Measurements from ENCODE around the gene SHOC2. TPM values are rescaled to one million over a fixed set of nuclear protein-coding genes. Genes with fewer than 3 reads are reported as not detected.

The SHOC2 gene
- total RNA-seq, 3 donors from 2014 or later, result 68.5 to 90.7 (median 72.3) TPM

DNA sequence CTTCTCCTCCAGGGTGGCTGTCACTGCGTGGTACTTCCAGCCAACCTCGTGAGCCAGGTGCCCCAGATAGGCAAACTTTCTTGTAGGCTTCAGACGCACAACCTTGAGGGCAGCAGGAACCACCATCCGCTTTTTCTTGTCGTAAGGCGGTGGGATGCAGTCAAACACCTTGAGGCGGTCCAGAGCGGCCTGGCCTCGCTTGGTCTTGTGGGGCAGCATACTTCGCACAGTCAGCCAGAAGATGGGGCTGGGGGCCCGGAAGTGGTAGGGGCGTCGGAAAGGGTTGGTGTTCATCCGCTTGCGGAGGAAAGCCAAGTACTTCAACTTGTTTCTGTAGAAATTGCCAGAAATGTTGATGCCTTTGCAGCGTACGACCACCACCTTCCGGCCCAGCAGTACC, 17.4 kb downstream of the SHOC2 start:
- intact Hi-C loops (cut with DNase I, micrococcal nuclease), result no loop called here
- Histone ChIP-seq H3K4me1 (ENCODE audit: low read depth) (peaks cover 7% of the 10 kb centered on the region), H3K36me3 (ENCODE audit: low read depth) (no peaks in the 10 kb centered on the region), H3K9me3 (no peaks in the 10 kb centered on the region), H3K4me3 (no peak overlapping the region)
- TF ChIP-seq, protein P1, sequence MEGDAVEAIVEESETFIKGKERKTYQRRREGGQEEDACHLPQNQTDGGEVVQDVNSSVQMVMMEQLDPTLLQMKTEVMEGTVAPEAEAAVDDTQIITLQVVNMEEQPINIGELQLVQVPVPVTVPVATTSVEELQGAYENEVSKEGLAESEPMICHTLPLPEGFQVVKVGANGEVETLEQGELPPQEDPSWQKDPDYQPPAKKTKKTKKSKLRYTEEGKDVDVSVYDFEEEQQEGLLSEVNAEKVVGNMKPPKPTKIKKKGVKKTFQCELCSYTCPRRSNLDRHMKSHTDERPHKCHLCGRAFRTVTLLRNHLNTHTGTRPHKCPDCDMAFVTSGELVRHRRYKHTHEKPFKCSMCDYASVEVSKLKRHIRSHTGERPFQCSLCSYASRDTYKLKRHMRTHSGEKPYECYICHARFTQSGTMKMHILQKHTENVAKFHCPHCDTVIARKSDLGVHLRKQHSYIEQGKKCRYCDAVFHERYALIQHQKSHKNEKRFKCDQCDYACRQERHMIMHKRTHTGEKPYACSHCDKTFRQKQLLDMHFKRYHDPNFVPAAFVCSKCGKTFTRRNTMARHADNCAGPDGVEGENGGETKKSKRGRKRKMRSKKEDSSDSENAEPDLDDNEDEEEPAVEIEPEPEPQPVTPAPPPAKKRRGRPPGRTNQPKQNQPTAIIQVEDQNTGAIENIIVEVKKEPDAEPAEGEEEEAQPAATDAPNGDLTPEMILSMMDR (IDR thresholded peaks at IDR 0.05), result no peak
- no peak for ATAC-seq
- no peak for DNase-seq

DNA sequence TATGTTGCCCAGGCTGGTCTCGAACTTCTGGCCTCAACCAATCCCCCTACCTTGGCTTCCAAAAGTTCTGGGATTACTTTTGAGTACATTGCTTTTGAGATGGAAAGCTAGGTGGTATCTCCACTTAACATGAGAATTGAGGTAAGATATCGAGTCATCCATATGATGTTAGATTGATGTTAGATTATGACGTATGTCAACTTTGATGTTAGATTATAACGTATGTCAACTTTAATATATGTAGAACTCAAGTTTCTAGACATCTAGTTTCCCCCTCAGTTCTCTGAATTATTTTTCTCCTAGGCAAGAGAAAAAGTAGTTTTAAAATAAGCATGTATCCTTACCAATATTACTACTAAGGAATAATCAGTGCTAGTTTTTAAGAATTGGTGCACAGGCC, 20.0 kb downstream of the SHOC2 start:
- Histone ChIP-seq H3K4me3 (no peak overlapping the region), H3K4me1 (ENCODE audit: low read depth) (no peaks in the 10 kb centered on the region), H3K9me3 (no peaks in the 10 kb centered on the region), H3K36me3 (ENCODE audit: low read depth) (no peaks in the 10 kb centered on the region)
- DNase-seq (no peak), ATAC-seq (no peak)
- intact Hi-C loops (cut with DNase I, micrococcal nuclease), result no loop called here
- TF ChIP-seq, protein P1 (IDR thresholded peaks at IDR 0.05), result no peak

DNA sequence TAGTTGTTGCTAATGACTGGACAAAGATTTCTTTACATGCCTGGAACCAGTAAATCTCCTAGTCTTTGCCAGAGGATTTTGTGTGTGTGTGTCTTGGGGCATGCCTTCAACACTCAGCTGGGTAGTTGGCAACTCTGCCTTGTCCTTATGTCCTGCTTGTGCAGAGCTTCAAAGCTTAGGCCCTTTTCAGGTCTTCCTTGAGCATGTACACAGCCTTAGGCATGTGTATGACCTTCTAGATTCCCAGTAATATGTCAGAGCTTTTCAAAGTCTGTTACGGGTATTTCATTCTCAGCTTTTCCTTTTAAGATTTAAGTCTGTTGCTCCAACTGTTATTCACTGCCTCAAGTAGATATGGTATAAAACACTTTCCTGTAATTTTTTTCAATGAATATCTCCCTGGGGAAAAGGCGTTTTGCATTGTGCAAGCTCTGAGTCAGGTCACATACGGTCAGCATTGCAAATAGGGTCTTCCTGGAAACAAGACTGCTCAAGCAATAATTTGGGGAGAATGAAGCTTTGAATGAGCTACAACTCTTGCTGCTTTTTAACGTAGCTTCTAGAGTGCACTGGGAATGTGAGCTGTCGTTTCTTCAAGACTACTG, 25.5 kb downstream of the SHOC2 start:
- no peak for DNase-seq
- ATAC-seq, result no peak
- H3K36me3 ChIP-seq (ENCODE audit: low read depth), result no peaks in the 10 kb centered on the region
- no peaks in the 10 kb centered on the region for H3K4me1 ChIP-seq (ENCODE audit: low read depth)
- H3K9me3 ChIP-seq, result no peaks in the 10 kb centered on the region
- intact Hi-C loops (cut with DNase I, micrococcal nuclease), result no loop called here
- H3K4me3 ChIP-seq, result no peak overlapping the region
- TF ChIP-seq, protein P1 (IDR thresholded peaks at IDR 0.05), result no peak

DNA sequence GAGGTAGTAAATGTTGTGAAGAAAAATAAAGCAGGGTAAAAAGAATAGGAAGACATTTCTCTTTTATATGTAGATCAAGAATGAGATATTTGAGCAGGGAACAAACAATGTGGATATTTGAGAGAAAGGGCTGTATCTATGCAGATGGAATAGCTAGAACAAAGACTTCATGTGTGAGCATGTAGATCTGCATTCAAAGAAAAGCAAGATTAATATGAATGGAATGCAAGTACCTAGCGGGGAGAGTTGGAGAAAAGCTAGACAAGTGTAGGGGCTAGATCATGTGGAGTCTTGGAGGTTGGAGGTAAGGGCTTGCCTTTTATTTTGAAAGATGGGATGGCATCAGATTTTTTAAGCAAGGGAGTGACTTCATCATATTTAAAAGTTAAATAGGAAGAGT, 27.1 kb downstream of the SHOC2 start:
- ATAC-seq (no peak), DNase-seq (no peak)
- Histone ChIP-seq H3K4me1 (ENCODE audit: low read depth) (no peaks in the 10 kb centered on the region), H3K4me3 (no peak overlapping the region), H3K9me3 (no peaks in the 10 kb centered on the region), H3K36me3 (ENCODE audit: low read depth) (no peaks in the 10 kb centered on the region)
- intact Hi-C loops (cut with DNase I, micrococcal nuclease), result no loop called here
- TF ChIP-seq, protein P1 (IDR thresholded peaks at IDR 0.05), result no peak

DNA sequence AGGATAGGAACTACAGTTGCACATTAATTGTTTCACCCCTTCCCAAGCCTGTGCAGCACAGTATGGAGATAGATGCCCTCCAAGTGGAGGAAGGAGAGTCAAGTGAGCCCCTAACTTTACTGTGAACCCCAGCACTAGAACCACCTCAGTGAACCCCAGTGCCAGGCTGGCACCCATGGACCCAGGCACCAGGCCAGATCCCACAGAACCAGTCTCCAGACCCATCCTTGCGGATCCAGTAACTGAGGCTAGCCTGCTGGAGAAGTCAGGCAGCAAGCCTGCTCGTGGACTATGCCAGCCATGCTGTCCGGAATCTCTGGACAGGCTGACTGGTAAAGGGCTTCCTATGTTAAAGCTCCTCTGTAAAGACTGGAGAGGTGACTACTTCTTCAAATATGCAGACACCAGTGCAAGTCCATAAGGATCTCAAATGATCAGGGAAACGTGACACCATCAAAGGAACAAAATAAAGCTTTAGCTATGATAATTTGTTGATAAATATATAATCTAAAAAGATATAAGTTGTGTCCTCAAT, 27.7 kb downstream of the SHOC2 start:
- no peaks in the 10 kb centered on the region for H3K36me3 ChIP-seq (ENCODE audit: low read depth)
- H3K4me3 ChIP-seq, result no peak overlapping the region
- intact Hi-C loops (cut with DNase I, micrococcal nuclease), result no loop called here
- no peak for DNase-seq
- no peak for ATAC-seq
- no peaks in the 10 kb centered on the region for H3K4me1 ChIP-seq (ENCODE audit: low read depth)
- TF ChIP-seq, protein P1 (IDR thresholded peaks at IDR 0.05), result no peak
- H3K9me3 ChIP-seq, result no peaks in the 10 kb centered on the region
